Adrenal gland (tissue), 5 donors: Measurements from ENCODE around the gene HPSE2.

ENCODE experiments used
- CTCF ChIP-seq, 6 experiments: fragments of 450-650 bp in 4 of 6; fragments of 200-600 bp in 2 of 6; sonication (generic) in 1 of 6; IDR thresholded peaks; 1 replicate in 5 of 6; 2 replicates in 1 of 6; pipeline versions ENCODE4 v1.5.1 to v1.8.0; 2016 to 2021; ENCODE audit warnings: antibody characterized with exemption in 6 of 6, mild to moderate bottlenecking in 2 of 6, moderate library complexity in 1 of 6
- POLR2A ChIP-seq, 2 donors: fragments of 450-650 bp; IDR thresholded peaks; one replicate each; pipeline ENCODE4 v1.6.1; 2017; ENCODE audit warnings: antibody characterized with exemption in 2 of 2, mild to moderate bottlenecking in 2 of 2, moderate library complexity in 1 of 2
- donor health status: DM: no; HTN: no; CAD: no.

DNA sequence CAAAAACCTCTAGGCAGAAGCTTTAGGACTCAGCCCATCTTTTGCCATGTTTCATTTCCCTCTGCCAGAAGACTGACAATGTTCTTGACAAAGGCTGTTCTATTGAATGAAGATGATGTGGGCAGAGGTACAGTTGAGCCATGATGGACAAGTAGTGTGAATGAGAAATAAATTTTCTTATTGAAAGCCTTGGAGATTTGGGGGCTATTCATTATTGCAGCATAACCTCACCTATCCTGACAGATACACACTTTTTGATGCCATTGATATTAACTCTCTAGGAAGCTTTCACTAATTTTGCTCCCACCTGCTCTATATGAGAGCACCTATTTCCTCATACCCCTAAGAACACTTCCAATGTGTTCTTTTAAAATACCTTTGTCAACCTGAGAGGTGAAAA, 752.0 kb downstream of the HPSE2 start:
- no peak for TF ChIP-seq CTCF (IDR thresholded peaks at IDR 0.05)
- TF ChIP-seq POLR2A (IDR thresholded peaks at IDR 0.05) = no peak
